ENCODE data around the gene AKR1C2.

- TF ChIP-seq, protein P1, sequence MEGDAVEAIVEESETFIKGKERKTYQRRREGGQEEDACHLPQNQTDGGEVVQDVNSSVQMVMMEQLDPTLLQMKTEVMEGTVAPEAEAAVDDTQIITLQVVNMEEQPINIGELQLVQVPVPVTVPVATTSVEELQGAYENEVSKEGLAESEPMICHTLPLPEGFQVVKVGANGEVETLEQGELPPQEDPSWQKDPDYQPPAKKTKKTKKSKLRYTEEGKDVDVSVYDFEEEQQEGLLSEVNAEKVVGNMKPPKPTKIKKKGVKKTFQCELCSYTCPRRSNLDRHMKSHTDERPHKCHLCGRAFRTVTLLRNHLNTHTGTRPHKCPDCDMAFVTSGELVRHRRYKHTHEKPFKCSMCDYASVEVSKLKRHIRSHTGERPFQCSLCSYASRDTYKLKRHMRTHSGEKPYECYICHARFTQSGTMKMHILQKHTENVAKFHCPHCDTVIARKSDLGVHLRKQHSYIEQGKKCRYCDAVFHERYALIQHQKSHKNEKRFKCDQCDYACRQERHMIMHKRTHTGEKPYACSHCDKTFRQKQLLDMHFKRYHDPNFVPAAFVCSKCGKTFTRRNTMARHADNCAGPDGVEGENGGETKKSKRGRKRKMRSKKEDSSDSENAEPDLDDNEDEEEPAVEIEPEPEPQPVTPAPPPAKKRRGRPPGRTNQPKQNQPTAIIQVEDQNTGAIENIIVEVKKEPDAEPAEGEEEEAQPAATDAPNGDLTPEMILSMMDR (IDR thresholded peaks at IDR 0.05) = peak in 4 of 5 experiments; percentile 16 to 41 (median 36)
- TF ChIP-seq EP300 (IDR thresholded peaks at IDR 0.05; ENCODE audit: low read depth) (no peak), POLR2AphosphoS5 (IDR thresholded peaks at IDR 0.05) (no peak)
Observed at GRCh38 chr10:5014936-5015335, 11.3 kb upstream of the AKR1C2 start.

Data from transverse colon (tissue), 4 donors.